IMR-90 (cell line): Measurements from ENCODE around the gene ESR2.

Experiments
- FOS ChIP-seq: fragments of 150-350 bp; IDR thresholded peaks from 2 replicates; pipeline ENCODE4 v1.6.1; 2016; ENCODE audit warnings: low read depth, low read length
- MAZ ChIP-seq: IDR thresholded peaks from 2 replicates; pipeline ENCODE4 v1.6.1; 2012; ENCODE audit warnings: low read depth, mild to moderate bottlenecking, low read length, improper control_type of control experiment, moderate library complexity, borderline replicate concordance
- MXI1 ChIP-seq: IDR thresholded peaks from 2 replicates; pipeline ENCODE4 v1.6.1; 2012; ENCODE audit warnings: low read depth, mild to moderate bottlenecking, low read length, moderate library complexity, borderline replicate concordance
- POLR2A ChIP-seq: IDR thresholded peaks from 2 replicates; pipeline ENCODE4 v1.6.1; 2012; ENCODE audit warnings: mild to moderate bottlenecking, low read depth, low read length
- RAD21 ChIP-seq: IDR thresholded peaks from 2 replicates; pipeline ENCODE4 v1.6.1; 2012; ENCODE audit warnings: low read length, improper control_type of control experiment
- RFX5 ChIP-seq: IDR thresholded peaks from 2 replicates; pipeline ENCODE4 v1.8.0; 2012; ENCODE audit warnings: low read depth, mild to moderate bottlenecking, low read length, moderate library complexity
- SMC3 ChIP-seq: fragments of 150-350 bp; IDR thresholded peaks from 2 replicates; pipeline ENCODE4 v1.6.1; 2016; ENCODE audit warnings: low read depth, mild to moderate bottlenecking, antibody characterized with exemption, low read length, moderate library complexity
- TF ChIP-seq, protein P1 (sequence below): conservative IDR thresholded peaks from 2 replicates; pipeline ENCODE4 v1.5.1; 2012; ENCODE audit warnings: mild to moderate bottlenecking, low read depth, low read length, improper control_type of control experiment
- TF ChIP-seq, protein P2 (sequence below): fragments of 150-350 bp; IDR thresholded peaks from 2 replicates; pipeline ENCODE4 v1.6.1; 2017; ENCODE audit warnings: mild to moderate bottlenecking, antibody characterized with exemption, low read length, low read depth

DNA sequence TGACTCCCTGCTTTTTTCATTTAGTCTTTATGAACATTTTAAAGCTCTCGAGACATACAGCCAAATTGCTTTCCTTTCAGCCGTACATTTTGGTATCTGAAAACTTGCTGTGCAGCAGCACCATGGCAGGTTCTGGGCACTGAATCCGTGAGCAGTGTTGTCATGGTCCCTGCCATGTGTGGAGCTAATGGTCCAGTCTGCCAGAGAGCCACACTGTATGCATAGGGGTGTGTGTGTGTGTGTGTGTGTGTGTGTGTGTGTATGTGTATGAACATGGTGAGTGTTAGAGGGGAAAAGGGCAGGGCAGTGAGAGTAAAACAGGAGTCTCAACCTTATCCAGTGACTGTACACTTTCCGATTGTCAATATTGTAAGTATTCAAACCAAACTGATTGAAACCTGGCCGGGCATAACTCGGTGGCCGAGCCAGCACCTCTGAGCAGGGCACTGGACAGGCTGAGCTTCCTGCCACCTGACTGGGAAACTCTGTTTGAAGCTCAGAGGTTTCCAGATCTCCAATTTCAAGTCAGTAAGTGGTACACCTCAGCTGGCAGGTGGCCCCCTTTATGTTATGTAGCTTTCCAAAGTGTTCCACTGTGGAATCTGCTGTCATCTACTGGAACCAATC lies 110.0 kb downstream of the ESR2 start:
- TF ChIP-seq, protein P1, sequence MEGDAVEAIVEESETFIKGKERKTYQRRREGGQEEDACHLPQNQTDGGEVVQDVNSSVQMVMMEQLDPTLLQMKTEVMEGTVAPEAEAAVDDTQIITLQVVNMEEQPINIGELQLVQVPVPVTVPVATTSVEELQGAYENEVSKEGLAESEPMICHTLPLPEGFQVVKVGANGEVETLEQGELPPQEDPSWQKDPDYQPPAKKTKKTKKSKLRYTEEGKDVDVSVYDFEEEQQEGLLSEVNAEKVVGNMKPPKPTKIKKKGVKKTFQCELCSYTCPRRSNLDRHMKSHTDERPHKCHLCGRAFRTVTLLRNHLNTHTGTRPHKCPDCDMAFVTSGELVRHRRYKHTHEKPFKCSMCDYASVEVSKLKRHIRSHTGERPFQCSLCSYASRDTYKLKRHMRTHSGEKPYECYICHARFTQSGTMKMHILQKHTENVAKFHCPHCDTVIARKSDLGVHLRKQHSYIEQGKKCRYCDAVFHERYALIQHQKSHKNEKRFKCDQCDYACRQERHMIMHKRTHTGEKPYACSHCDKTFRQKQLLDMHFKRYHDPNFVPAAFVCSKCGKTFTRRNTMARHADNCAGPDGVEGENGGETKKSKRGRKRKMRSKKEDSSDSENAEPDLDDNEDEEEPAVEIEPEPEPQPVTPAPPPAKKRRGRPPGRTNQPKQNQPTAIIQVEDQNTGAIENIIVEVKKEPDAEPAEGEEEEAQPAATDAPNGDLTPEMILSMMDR = no peak
- TF ChIP-seq RFX5 (no peak), FOS (no peak), POLR2A (no peak), SMC3 (no peak), RAD21 (no peak), MXI1 (no peak), MAZ (no peak)
- TF ChIP-seq, protein P2, sequence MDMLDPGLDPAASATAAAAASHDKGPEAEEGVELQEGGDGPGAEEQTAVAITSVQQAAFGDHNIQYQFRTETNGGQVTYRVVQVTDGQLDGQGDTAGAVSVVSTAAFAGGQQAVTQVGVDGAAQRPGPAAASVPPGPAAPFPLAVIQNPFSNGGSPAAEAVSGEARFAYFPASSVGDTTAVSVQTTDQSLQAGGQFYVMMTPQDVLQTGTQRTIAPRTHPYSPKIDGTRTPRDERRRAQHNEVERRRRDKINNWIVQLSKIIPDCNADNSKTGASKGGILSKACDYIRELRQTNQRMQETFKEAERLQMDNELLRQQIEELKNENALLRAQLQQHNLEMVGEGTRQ = no peak
